ENCODE measurements around the gene RASAL2. TPM values are rescaled to one million over a fixed set of nuclear protein-coding genes. Genes with fewer than 3 reads are reported as not detected.

Gene RASAL2
- total and polyA plus RNA-seq, 9 of the 15 experiments (the other 6 are each of a cell fraction or from before 2014, with no cell fraction given) = 0.13 to 1.0 (median 0.62) TPM

DNA sequence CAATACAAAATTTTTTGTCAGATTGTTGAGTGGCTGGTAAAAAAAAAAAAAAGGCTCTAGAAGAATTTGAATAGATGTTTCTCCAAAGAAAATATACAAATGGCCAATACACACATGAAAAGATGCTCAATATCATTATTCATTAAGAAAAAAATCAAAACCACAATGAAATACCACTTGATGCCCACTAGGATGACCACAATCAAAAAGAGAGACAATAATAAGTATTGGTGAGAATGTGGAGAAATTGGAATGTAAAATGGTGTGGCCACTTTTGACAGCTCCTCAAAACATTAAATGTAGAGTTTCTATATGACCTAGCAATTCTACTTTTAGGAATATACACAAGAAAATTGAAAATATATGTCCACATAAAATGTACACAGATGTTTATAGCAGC lies 302.9 kb downstream of the RASAL2 start:
- no peak overlapping the region for H3K9ac ChIP-seq (ENCODE audit: insufficient read depth in 1 of 2, low read depth in 2 of 2, low read length in 2 of 2)
- no peaks in the 10 kb centered on the region for H3K27me3 ChIP-seq (ENCODE audit: control insufficient read depth in 2 of 2, insufficient read depth in 2 of 2, low read length in 2 of 2)
- BruUV-seq (replicated peaks) = no TSS peak
- no peak overlapping the region for H2AFZ ChIP-seq (ENCODE audit: low read depth, low read length)
- CTCF ChIA-PET (ENCODE audit: low intra/inter-chr PET ratio) = no interaction called here
- no peaks in the 10 kb centered on the region for H3K9me3 ChIP-seq (replicated peaks; ENCODE audit: control insufficient read depth, insufficient read depth, low read depth, low read length)
- H3K36me3 ChIP-seq (ENCODE audit: control insufficient read depth, insufficient read depth, low read length) = no peaks in the 10 kb centered on the region
- in situ Hi-C loops (cut with MboI) = no loop called here
- no peak for TF ChIP-seq THRAP3 (IDR thresholded peaks at IDR 0.05; ENCODE audit: borderline replicate concordance)
- TF ChIP-seq RUNX1 (IDR thresholded peaks at IDR 0.05; ENCODE audit: low read depth) = no peak
- no peak for TF ChIP-seq TRIM24 (IDR thresholded peaks at IDR 0.05)
- no peak for TF ChIP-seq NR2C1 (IDR thresholded peaks at IDR 0.05)
- TF ChIP-seq NR2C1 (tag; IDR thresholded peaks at IDR 0.05) = no peak
- TF ChIP-seq CBX2 (IDR thresholded peaks at IDR 0.05; ENCODE audit: insufficient read depth, low read length, poor library complexity, severe bottlenecking) = no peak
- TF ChIP-seq SREBF2 (CRISPR knock-in tag; IDR thresholded peaks at IDR 0.05) = no peak
- no peak for TF ChIP-seq SIRT6 (IDR thresholded peaks at IDR 0.05; ENCODE audit: low read depth, low read length)
- no peak for TF ChIP-seq OTX1 (CRISPR knock-in tag; IDR thresholded peaks at IDR 0.05)
- TF ChIP-seq, protein P1, sequence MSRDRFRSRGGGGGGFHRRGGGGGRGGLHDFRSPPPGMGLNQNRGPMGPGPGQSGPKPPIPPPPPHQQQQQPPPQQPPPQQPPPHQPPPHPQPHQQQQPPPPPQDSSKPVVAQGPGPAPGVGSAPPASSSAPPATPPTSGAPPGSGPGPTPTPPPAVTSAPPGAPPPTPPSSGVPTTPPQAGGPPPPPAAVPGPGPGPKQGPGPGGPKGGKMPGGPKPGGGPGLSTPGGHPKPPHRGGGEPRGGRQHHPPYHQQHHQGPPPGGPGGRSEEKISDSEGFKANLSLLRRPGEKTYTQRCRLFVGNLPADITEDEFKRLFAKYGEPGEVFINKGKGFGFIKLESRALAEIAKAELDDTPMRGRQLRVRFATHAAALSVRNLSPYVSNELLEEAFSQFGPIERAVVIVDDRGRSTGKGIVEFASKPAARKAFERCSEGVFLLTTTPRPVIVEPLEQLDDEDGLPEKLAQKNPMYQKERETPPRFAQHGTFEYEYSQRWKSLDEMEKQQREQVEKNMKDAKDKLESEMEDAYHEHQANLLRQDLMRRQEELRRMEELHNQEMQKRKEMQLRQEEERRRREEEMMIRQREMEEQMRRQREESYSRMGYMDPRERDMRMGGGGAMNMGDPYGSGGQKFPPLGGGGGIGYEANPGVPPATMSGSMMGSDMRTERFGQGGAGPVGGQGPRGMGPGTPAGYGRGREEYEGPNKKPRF (IDR thresholded peaks at IDR 0.05; ENCODE audit: low read depth, low read length) = no peak
- no peak for TF ChIP-seq ZNF263 (CRISPR knock-in tag; IDR thresholded peaks at IDR 0.05; ENCODE audit: borderline replicate concordance)
- H3K4me1 ChIP-seq (replicated peaks in 1 of 2; ENCODE audit: control insufficient read depth in 2 of 2, insufficient read depth in 2 of 2, low read length in 2 of 2) = no peaks in the 10 kb centered on the region
- H3K9me1 ChIP-seq (ENCODE audit: control insufficient read depth, insufficient read depth, low read length) = no peaks in the 10 kb centered on the region
- intact Hi-C loops (cut with micrococcal nuclease) = no loop called here
- H3K79me2 ChIP-seq (ENCODE audit: control insufficient read depth, insufficient read depth, low read length) = no peaks in the 10 kb centered on the region
- POLR2A ChIA-PET = no interaction called here
- no peak overlapping the region for H3K27ac ChIP-seq (ENCODE audit: extremely low read depth, low read depth, low read length)
- no peak for ATAC-seq
- H4K20me1 ChIP-seq (replicated peaks; ENCODE audit: control insufficient read depth, insufficient read depth, low read length) = no peaks in the 10 kb centered on the region
- H3K4me3 ChIP-seq = no peak overlapping the region
- no peak for FAIRE-seq
- no peak overlapping the region for H3K4me2 ChIP-seq (ENCODE audit: insufficient read depth, low read length)
- DNase-seq (ENCODE audit: extremely low read depth in 1 of 4, low spot score in 3 of 4) = no peak

All from K562 (cell line).